Stimulated activated CD4-positive, alpha-beta T cell treated with anti-CD3 and anti-CD28 coated beads, Interleukin-12 subunit alpha, Interleukin-12 subunit beta, amount 100 ng/mL, for 24 hours (primary cell): ENCODE data around the gene MED26.
"Not testable (repeated sequence)": the region's sequence is repeated elsewhere in the genome, so short reads cannot be mapped to it uniquely, and the experiment has no call there.

Experiments
- DNase-seq, 2 experiments: peaks; one replicate each; pipeline ENCODE4 v3.0.0-alpha.2; 2020; ENCODE audit warnings: low read depth in 2 of 2

The MED26 gene

GRCh38 chr19:16573925-16574324 is 54.1 kb downstream of the MED26 start:
- DNase-seq = no peak

DNA sequence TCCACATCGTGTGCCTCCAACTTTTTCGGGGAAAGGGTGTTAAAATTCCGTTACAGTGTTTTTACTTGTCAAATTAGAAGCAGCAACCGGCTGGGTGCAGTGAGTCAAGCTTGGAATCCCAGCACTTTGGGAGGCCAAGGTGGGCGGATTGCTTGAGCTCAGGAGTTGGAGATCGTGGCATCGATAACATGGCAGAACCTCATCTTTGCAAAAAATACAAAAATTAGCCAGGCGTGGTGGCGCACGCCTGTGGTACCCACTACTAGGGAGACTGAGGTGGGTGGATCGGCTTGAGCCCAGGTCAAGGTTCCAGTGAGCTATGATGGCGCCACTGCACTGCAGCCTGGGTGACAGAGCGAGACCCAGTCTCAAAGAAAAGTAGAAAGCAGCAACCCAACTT is 54.7 kb downstream of the MED26 start:
- DNase-seq = no peak

DNA sequence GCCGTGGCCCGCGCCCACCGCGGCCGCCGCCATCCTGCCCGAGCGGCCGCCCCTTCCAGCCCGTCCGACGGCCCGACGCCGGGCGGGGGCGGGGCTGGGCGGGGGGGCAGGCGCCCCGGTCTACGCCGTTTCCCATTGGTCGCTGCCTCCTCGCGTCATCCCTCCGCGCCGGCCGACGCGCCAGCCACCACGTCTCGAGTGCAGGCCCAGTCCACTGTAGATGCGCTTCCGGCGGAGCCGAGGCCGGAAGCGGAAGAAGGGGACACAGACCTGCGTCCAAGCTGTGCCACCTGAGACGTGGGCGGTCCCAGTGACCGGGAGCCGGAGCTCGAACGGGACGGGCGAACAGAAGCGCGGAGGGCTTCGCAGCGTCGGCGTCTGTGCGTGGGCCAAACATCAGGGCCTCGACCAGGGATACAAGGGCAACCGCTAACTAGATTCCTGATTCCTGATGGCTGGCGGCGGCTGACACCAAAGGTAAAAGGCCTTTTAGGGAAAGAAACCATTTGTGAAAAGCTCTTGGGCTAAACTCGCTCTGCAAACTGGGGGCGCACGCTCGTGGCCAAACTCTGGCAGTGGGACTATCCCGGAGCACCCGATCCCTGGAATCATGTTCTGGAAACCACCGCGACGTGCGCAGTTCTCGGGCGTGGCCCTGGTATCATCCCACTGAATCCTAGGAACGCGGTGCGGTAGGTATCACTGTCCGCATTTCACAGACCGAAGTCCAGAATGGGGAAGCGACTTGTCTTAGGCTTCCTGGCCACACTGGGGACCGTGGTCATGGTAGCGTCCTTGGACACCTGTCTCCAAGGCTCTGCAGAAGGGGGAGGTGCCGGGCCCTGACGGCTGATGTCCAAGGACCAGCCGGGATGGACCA is 55.4 kb downstream of the MED26 start, which contains the start of gene SLC35E1:
SLC35E1 (minus strand) TSS at position 84 of the 880 bp plus-strand sequence; CDS start at position 33, 51 bp downstream.
- DNase-seq = peak; percentile 84 to 88

- DNase-seq = no peak
These were observed 56.1 kb downstream of the MED26 start for GRCh38 chr19:16571822-16572331.

GRCh38 chr19:16571283-16571682 is 56.7 kb downstream of the MED26 start:
- DNase-seq = no peak

- DNase-seq = no peak
These were observed 58.2 kb downstream of the MED26 start for GRCh38 chr19:16569609-16570320.

GRCh38 chr19:16566702-16567101 is 61.3 kb downstream of the MED26 start:
- DNase-seq = no peak

GRCh38 chr19:16566161-16566560 is 61.8 kb downstream of the MED26 start:
- DNase-seq = peak in 1 of 2 experiments; percentile 39

GRCh38 chr19:16564842-16565241 is 63.2 kb downstream of the MED26 start:
- DNase-seq = no peak

DNA sequence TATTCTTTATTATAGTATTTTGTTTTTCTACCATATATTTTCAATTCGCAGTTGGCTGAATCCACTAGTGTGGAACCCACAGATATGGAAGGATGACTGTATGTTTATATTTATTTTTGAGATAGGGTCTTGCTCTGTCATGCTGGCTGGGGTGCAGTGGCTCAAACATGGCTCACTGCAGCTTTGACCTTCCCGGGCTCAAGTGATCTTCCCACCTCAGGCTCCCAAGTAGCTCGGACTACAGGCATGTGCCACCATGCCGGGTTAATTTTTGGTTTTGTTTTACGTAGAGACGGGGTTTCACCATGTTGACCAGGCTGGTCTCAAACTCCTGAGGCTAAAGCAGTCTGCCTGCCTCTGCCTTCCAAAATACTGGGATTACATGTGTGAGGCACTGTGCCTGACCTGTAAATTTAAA is 65.4 kb downstream of the MED26 start:
- no peak for DNase-seq

DNA sequence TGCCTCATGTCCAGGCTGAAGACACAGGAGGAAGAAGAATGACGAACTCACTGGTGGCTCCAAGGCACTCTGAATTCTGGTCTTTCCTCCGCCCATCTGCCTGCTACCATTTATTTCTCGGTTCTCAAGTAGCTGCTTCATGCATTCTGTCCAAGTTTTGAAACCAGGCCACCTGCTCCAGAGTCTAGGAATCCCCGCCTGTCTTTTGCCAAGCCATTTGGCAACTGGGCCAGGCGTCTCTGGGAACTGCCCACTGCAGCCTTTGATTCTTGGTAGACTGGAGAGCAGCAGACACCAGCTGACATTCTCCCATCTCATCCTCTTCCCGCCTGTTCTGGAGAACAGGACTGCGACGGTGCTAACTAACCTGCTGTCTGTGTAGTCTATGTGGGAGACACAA is 66.6 kb downstream of the MED26 start:
- DNase-seq = no peak

DNA sequence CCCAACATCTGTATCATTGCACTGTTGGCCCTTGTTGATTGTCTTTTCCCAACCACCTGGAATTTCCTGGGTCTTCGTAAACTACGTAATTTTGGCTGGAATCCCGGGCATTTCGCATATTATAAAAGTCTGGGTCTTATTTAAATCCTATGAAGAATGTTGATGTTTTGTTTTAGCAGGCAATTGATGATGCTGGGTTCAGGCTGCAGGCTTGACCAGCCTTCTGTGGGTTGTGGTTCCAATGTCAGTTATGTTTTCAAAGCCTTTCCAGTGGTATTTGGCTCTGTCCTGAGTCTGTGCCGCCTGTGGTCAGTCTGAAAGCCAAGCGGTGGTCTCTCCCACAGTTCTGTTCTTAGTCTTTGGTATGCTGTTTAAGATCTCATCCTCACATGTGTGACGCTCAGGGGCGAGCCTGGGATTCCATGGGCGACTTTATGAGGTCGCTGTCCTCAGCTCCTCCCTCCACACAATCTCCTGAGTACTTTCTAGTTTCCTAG is 68.2 kb downstream of the MED26 start:
- DNase-seq = no peak

DNA sequence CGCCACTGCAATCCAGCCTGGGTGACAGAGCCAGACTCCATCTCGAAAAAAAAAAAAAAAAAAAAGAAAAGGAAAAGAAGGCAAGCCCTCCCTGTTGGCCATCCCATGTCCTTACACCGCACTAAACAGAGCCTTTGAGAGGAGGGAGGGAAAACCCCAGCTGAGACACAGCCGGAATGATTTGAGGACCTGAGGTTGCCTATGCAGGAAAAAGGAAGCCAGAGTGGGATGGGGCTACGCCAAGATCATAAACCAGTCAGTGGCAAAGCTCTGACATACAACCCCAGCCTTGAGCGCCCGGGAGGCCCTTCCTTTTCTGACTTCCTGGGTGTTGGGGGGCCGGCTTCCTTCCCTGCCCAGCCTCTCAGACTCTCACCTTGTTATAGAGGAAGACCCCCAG is 73.2 kb downstream of the MED26 start:
- DNase-seq = no peak

DNA sequence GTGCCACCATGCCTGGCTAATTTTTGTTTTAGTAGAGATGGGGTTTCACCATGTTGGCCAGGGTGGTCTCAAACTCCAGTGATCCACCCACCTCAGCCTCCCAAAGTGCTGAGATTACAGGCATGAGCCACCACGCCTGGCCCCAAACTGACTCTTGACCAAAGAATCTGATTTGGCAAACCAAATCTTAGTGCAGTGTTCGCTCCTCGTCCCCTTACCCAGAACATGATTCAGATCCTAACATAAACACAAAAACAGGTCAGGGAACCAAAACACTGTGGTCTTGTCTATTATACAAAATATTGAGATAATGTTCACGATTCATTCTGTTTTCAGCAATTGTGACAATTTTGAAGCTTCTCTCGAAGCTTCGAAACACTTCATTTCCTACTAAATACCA is 76.1 kb downstream of the MED26 start:
- DNase-seq = not testable (repeated sequence)

DNA sequence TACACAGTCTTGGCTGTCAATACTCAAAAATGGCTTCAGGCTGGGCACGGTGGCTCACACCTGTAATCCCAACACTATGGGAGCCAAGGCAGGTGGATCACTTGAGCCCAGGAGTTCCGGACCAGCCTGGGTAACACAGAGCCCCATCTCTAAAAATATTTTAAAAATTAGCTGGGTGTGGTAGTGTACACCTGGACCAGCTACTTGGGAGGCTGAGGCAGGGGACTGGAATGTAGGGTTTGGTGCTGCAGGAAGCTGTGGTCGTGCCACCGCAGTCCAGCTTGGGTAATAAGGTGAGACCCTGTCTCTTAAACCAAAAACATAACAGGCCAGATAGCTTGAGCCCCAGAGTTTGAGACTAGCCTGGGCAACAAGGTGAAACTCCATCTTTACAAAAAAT is 79.0 kb downstream of the MED26 start:
- no peak for DNase-seq

DNA sequence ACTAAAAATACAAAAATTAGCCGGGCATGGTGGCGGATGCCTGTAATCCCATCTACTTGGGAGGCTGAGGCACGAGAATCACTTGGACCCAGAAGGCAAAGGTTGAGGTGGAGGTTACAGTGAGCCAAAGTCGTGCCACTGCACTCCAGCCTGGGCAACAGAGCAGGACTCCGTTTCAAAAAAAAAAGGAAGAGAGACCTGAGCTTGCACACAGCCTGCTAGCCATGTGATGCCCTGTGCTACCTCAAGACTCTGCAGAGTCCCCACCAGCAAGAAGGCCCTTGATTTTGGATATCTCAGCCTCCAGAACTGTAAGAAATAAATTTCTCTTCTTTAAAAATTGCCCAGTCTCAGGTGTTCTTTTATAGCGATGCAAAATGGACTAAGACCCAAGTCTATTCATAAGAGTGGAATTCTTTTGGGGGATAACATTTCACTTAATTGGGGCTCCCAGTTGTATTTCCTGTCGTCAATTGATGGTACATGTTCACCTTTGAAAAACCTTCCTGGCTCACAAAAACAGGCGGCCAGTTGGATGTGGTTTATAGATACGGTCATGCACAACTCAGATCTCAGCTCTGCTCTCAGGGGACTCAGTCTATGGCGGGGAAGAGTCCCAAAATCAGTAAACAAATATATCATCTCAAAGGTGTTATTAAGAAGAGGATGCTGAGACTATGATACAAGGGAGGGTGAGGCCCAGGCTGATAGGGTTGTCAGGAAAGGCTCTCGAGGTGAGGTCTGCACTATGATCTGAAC is 83.4 kb downstream of the MED26 start:
- no peak for DNase-seq

- not testable (repeated sequence) for DNase-seq
These were observed 84.3 kb downstream of the MED26 start for GRCh38 chr19:16543734-16544133.

DNA sequence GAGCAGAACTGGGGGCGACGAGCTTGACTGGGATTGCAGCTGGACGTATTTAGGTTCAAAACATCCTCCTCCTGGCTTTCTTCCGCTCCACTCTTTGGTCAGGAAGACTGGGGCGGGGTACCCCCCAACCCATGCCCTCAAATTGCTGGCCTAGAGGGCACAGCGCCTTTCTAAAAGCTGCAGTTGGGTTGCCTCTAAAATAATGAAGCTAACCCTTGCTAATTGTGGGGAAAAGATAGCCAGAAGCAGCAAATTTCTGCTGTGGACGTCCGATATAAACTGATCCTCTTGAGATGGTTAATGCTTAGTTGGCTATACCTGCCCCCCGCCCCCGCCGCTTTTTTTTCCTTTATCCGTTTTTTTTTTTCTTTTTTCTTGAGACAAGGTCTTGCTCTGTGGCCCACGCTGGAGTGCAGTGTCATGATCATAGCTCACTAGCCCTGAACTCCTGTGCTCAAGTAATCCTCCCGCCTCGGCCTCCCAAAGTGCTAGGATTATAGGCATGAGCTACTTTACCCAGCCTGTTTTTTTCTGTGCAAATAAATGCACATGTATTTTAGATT is 85.0 kb downstream of the MED26 start:
- DNase-seq = no peak

DNA sequence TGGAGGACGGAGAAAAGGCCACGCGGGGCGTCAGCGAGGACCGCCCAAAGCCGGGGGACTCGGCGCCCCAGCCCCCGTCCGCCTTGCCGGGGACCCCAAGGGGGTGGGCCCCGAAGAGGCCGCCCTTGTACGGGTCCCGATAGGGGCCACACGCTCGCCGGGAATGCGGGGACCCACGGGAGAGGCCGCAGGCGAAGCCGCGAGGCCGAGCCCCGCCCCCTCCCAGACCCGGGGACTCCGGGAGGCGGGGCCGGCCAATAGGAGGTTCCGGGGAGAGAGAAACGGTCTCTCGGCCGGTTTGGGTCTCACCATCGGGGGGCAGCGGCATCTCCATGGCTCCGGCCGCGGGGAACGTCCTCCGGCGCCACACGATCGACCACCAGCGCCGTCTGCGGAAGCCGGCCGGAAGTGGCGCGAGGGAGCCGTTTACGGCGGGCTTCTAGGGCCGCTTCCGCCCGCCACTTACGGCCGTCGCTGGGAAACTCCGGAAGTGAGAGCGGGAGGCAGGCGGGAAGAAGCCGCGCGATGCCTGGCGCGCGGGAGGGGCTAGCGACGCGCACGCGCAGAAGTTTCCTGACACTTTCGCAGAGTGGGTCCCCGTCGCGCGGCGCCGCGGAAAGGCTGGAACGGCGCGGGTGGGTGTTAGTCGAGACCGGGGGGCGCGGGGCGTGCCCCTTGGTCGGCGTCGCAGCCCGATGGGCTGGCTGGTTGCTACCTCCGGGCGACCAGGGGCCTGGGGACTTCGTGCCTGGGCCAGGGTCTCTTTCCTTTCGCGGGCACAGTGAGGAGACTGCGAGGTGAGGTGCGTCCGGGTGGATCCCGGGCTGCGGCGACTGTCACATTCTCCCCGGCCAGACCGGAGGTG is 85.7 kb downstream of the MED26 start, which contains the start of gene CHERP:
CHERP (minus strand) TSS at position 393 of the 865 bp plus-strand sequence; CDS start at position 334, 59 bp downstream.
- peak; percentile 90 to 91 for DNase-seq

GRCh38 chr19:16541526-16542044 is 86.4 kb downstream of the MED26 start:
- DNase-seq = no peak
